Left ventricle myocardium inferior (tissue), 1 donor: ENCODE results near the gene ADAMTSL3. TPM values are rescaled to one million over a fixed set of nuclear protein-coding genes. Genes with fewer than 3 reads are reported as not detected.

ENCODE experiments used
- DNase-seq: peaks from one replicate; pipeline ENCODE4 v3.0.0-alpha.2; 2020
- H3K27ac ChIP-seq: fragments of 200-600 bp; replicated peaks from 2 replicates; pipeline ENCODE4 v1.8.0; 2021
- H3K27me3 ChIP-seq: fragments of 200-600 bp; 2 replicates; pipeline ENCODE4 v1.8.0; 2021; ENCODE audit warnings: low read depth
- H3K36me3 ChIP-seq: fragments of 200-600 bp; 2 replicates; pipeline ENCODE4 v1.8.0; 2021
- H3K4me1 ChIP-seq: fragments of 200-600 bp; 2 replicates; pipeline ENCODE4 v1.8.0; 2021
- H3K4me3 ChIP-seq: fragments of 200-600 bp; 2 replicates; pipeline ENCODE4 v1.8.0; 2021; ENCODE audit warnings: mild to moderate bottlenecking, moderate library complexity
- H3K9me3 ChIP-seq: fragments of 200-600 bp; replicated peaks from 2 replicates; pipeline ENCODE4 v1.8.0; 2021
- CTCF ChIP-seq: fragments of 200-600 bp; IDR thresholded peaks from 2 replicates; pipeline ENCODE4 v1.8.0; 2021; ENCODE audit warnings: antibody characterized with exemption, mild to moderate bottlenecking, borderline replicate concordance
- intact Hi-C: fragments of 100-400 bp; cut with micrococcal nuclease; formaldehyde crosslinking; loops from one replicate; pipeline ENCODE4 v1.11.0; 2022
- long read RNA-seq: library from polyadenylated mRNA; unstranded; transcript quantifications from one replicate; pipeline ENCODE4 v2.0.0, GENCODE V29; 2021
- total RNA-seq: library from RNA; stranded (reverse); fragmentation: NEBNext Ultra II Directional; extraction: Animal tissue kit (Norgen Biotek cat#: 25700); gene quantifications from one replicate; pipeline ENCODE4 v1.2.1, GENCODE V29; 2021
- donor health status: DM: no; HTN: yes; CAD: no; lungs with severe emphysema.

ADAMTSL3 gene, protein sequence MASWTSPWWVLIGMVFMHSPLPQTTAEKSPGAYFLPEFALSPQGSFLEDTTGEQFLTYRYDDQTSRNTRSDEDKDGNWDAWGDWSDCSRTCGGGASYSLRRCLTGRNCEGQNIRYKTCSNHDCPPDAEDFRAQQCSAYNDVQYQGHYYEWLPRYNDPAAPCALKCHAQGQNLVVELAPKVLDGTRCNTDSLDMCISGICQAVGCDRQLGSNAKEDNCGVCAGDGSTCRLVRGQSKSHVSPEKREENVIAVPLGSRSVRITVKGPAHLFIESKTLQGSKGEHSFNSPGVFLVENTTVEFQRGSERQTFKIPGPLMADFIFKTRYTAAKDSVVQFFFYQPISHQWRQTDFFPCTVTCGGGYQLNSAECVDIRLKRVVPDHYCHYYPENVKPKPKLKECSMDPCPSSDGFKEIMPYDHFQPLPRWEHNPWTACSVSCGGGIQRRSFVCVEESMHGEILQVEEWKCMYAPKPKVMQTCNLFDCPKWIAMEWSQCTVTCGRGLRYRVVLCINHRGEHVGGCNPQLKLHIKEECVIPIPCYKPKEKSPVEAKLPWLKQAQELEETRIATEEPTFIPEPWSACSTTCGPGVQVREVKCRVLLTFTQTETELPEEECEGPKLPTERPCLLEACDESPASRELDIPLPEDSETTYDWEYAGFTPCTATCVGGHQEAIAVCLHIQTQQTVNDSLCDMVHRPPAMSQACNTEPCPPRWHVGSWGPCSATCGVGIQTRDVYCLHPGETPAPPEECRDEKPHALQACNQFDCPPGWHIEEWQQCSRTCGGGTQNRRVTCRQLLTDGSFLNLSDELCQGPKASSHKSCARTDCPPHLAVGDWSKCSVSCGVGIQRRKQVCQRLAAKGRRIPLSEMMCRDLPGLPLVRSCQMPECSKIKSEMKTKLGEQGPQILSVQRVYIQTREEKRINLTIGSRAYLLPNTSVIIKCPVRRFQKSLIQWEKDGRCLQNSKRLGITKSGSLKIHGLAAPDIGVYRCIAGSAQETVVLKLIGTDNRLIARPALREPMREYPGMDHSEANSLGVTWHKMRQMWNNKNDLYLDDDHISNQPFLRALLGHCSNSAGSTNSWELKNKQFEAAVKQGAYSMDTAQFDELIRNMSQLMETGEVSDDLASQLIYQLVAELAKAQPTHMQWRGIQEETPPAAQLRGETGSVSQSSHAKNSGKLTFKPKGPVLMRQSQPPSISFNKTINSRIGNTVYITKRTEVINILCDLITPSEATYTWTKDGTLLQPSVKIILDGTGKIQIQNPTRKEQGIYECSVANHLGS (N-terminal part only)
- 11.9 TPM for total RNA-seq
- long read RNA-seq, partial matches to known transcripts: 1 of 9 reads
- long read RNA-seq, other reads (novel, unspliced or antisense): 8 of 9 reads

GRCh38 chr15:83653639-83654378, at the start of gene ADAMTSL3:
Gene ADAMTSL3, plus strand, starts transcription at chr15:83654123. Its CDS starts 1,639 bp downstream, at chr15:83655762.
- TF ChIP-seq CTCF: peak; percentile 39
- peak within 1 kb of the TSS; percentile 94 for H3K27ac ChIP-seq
- H3K27me3 ChIP-seq: peaks cover 9% of the 10 kb centered on the region
- intact Hi-C loops: no loop called here
- DNase-seq: peak; percentile 88
- H3K9me3 ChIP-seq: no peaks in the 10 kb centered on the region
- no peaks in the 10 kb centered on the region for H3K36me3 ChIP-seq
- peaks cover 53% of the 10 kb centered on the region for H3K4me1 ChIP-seq
- H3K4me3 ChIP-seq: peak within 1 kb of the TSS; percentile 77

DNA sequence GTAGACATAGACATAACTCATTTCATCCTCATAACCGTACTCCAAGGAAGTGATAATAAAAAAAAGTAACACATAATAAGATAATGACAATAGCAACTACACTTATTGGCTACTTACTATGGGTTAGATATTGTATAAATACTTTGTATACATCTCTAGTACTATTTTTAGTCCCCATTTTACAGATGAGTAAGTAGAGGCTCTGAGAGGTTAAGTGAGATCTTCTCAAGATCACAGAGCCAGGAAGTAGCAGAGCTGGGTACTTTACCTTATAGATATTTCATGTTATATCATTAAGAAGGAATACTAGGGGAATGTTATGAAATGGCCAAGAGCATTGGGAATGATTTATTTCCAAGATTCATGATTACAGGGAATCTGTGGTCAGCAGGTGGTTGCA, 49.4 kb upstream of the ADAMTSL3 start:
- no peak for TF ChIP-seq CTCF
- no peak for DNase-seq
- no peak overlapping the region for H3K4me3 ChIP-seq
- H3K36me3 ChIP-seq: no peaks in the 10 kb centered on the region
- H3K27me3 ChIP-seq: peaks cover 6% of the 10 kb centered on the region
- peaks cover 19% of the 10 kb centered on the region for H3K9me3 ChIP-seq
- H3K27ac ChIP-seq: no peak overlapping the region
- no peaks in the 10 kb centered on the region for H3K4me1 ChIP-seq
- intact Hi-C loops: no loop called here

- Histone ChIP-seq H3K36me3 (no peaks in the 10 kb centered on the region), H3K4me3 (no peak overlapping the region), H3K27ac (peak overlapping the region; percentile 45), H3K4me1 (no peaks in the 10 kb centered on the region), H3K27me3 (peaks cover 6% of the 10 kb centered on the region), H3K9me3 (peaks cover 11% of the 10 kb centered on the region)
- TF ChIP-seq CTCF: no peak
- peak; percentile 41 for DNase-seq
- intact Hi-C loops: no loop called here
Observed at GRCh38 chr15:83605111-83605945, 48.6 kb upstream of the ADAMTSL3 start.

DNA sequence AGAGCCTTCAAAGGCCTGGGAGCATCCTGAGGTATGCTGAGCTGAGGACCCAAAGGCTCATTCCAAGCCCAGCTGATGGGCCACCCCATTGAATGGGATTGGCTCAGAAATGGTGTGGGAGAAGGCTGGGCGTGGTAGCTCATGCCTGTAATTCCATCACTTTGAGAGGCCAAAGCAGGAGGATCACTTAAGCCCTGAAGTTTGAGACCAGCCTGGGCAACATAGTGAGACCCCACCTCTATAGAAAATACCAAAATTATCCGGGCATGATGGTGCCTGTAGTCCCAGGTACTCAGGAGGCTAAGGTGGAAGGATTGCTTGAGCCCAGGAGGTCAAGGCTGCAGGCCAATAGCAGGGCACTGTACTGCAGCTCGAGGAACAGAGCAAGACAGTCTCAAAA, 43.8 kb upstream of the ADAMTSL3 start:
- no peak overlapping the region for H3K27ac ChIP-seq
- no peak overlapping the region for H3K4me3 ChIP-seq
- intact Hi-C loops: no loop called here
- H3K4me1 ChIP-seq: no peaks in the 10 kb centered on the region
- no peak for DNase-seq
- no peaks in the 10 kb centered on the region for H3K27me3 ChIP-seq
- TF ChIP-seq CTCF: no peak
- H3K36me3 ChIP-seq: no peaks in the 10 kb centered on the region
- H3K9me3 ChIP-seq: no peaks in the 10 kb centered on the region
